IMR-90 (cell line): Measurements from ENCODE around the gene CDV3. TPM values are rescaled to one million over a fixed set of nuclear protein-coding genes. Genes with fewer than 3 reads are reported as not detected.

Experiments used
- ATAC-seq: fragments of 200-7000 bp; cut with Tn5 transposase; 2 replicates; pipeline ENCODE4 v1.9.1; 2020; ENCODE audit warnings: low read depth, mild to moderate bottlenecking, moderate library complexity
- BruUV-seq: library from RNA; stranded (reverse); fragments of 400-500 nt; replicated peaks from 2 replicates; lab custom pipeline; 2021; lab: Mats Ljungman, UMichigan
- CTCF ChIA-PET: fragments of 300-600 bp; formaldehyde crosslinking; extraction: SDS; loops from one replicate; lab custom pipeline; 2021; ENCODE audit warnings: antibody characterized with exemption; lab: Yijun Ruan, JAX
- POLR2A ChIA-PET: fragments of 300-600 bp; sonication (Branson Sonifier 250); formaldehyde crosslinking; loops from one replicate; lab custom pipeline; 2022; ENCODE audit warnings: antibody characterized with exemption; ENCODE audit not compliant: unreplicated experiment; lab: Charles Lee
- DNase-seq: peaks from one replicate; pipeline ENCODE4 v3.0.0; 2013
- H2AFZ ChIP-seq: replicated peaks from 2 replicates; pipeline ENCODE3; 2013; ENCODE audit warnings: low read length, mild to moderate bottlenecking; ENCODE audit not compliant: poor library complexity
- H2AK5ac ChIP-seq: 2 replicates; pipeline ENCODE4 v1.6.1; 2013; ENCODE audit warnings: low read depth, low read length, inconsistent platforms
- H2AK9ac ChIP-seq: replicated peaks from 2 replicates; pipeline ENCODE3; 2013; ENCODE audit warnings: mild to moderate bottlenecking, low read depth, low read length, moderate library complexity; ENCODE audit not compliant: poor library complexity
- H2BK120ac ChIP-seq: 2 replicates; pipeline ENCODE4 v1.6.1; 2013; ENCODE audit warnings: low read depth, low read length, inconsistent platforms
- H2BK15ac ChIP-seq: 3 replicates; pipeline ENCODE4 v1.6.1; 2013; ENCODE audit warnings: low read depth, low read length, inconsistent platforms
- H2BK20ac ChIP-seq: 2 replicates; pipeline ENCODE4 v1.6.1; 2013; ENCODE audit warnings: low read depth, mild to moderate bottlenecking, inconsistent platforms, low read length, moderate library complexity
- H2BK5ac ChIP-seq: 2 replicates; pipeline ENCODE4 v1.6.1; 2013; ENCODE audit warnings: mild to moderate bottlenecking, low read depth, low read length, inconsistent platforms; ENCODE audit not compliant: poor library complexity, severe bottlenecking
- H3K14ac ChIP-seq: replicated peaks from 2 replicates; pipeline ENCODE4 v1.6.1; 2013; ENCODE audit warnings: low read depth, low read length, inconsistent platforms
- H3K18ac ChIP-seq: 2 replicates; pipeline ENCODE4 v1.6.1; 2013; ENCODE audit warnings: low read depth, low read length, control low read depth
- H3K23ac ChIP-seq: 2 replicates; pipeline ENCODE4 v1.6.1; 2013; ENCODE audit warnings: low read depth, low read length, inconsistent platforms
- H3K27ac ChIP-seq: 2 replicates; pipeline ENCODE4 v1.5.1; 2013; ENCODE audit warnings: mild to moderate bottlenecking, control low read depth, low read length; ENCODE audit not compliant: insufficient read depth
- H3K27me3 ChIP-seq: 2 replicates; pipeline ENCODE4 v1.6.1; 2013; ENCODE audit warnings: low read length; ENCODE audit not compliant: control insufficient read depth, insufficient read depth
- H3K36me3 ChIP-seq: 2 replicates; pipeline ENCODE4 v1.6.1; 2013; ENCODE audit warnings: low read length, mixed read lengths; ENCODE audit not compliant: control insufficient read depth, insufficient read depth
- H3K4ac ChIP-seq: 2 replicates; pipeline ENCODE4 v1.6.1; 2013; ENCODE audit warnings: low read depth, low read length, inconsistent platforms
- H3K4me1 ChIP-seq: 2 replicates; pipeline ENCODE4 v1.6.1; 2013; ENCODE audit warnings: low read length, mixed read lengths; ENCODE audit not compliant: control insufficient read depth, insufficient read depth
- H3K4me2 ChIP-seq: 2 replicates; pipeline ENCODE4 v1.6.1; 2013; ENCODE audit warnings: low read depth, mild to moderate bottlenecking, control low read depth, low read length, moderate library complexity
- H3K4me3 ChIP-seq: 2 replicates; pipeline ENCODE4 v1.5.1; 2013; ENCODE audit warnings: low read depth, mild to moderate bottlenecking, control low read depth, low read length, moderate library complexity; ENCODE audit not compliant: insufficient read depth
- H3K56ac ChIP-seq: 2 replicates; pipeline ENCODE4 v1.6.1; 2013; ENCODE audit warnings: low read length, inconsistent platforms; ENCODE audit not compliant: insufficient read depth; ENCODE audit errors: extremely low read depth
- H3K79me1 ChIP-seq, 2 experiments: 2 replicates each; pipeline ENCODE4 v1.6.1; 2013; ENCODE audit warnings: low read length in 2 of 2, inconsistent platforms in 1 of 2, low read depth in 1 of 2
- H3K9ac ChIP-seq: 2 replicates; pipeline ENCODE4 v1.6.1; 2013; ENCODE audit warnings: low read depth, low read length, control low read depth
- H3K9me1 ChIP-seq: 2 replicates; pipeline ENCODE4 v1.6.1; 2013; ENCODE audit warnings: low read length, inconsistent platforms; ENCODE audit not compliant: insufficient read depth
- H3K9me3 ChIP-seq: 2 replicates; pipeline ENCODE4 v1.6.1; 2013; ENCODE audit warnings: low read length; ENCODE audit not compliant: control insufficient read depth, insufficient read depth
- H4K20me1 ChIP-seq: 2 replicates; pipeline ENCODE4 v1.6.1; 2013; ENCODE audit warnings: low read length, inconsistent platforms; ENCODE audit not compliant: insufficient read depth
- H4K5ac ChIP-seq: 2 replicates; pipeline ENCODE4 v1.6.1; 2013; ENCODE audit warnings: mild to moderate bottlenecking, low read depth, low read length, control low read depth
- H4K8ac ChIP-seq, 2 experiments: 2 replicates each; pipeline ENCODE4 v1.6.1; 2013; ENCODE audit warnings: low read depth in 2 of 2, low read length in 2 of 2, control low read depth in 1 of 2, inconsistent platforms in 1 of 2
- H4K91ac ChIP-seq: 2 replicates; pipeline ENCODE4 v1.6.1; 2013; ENCODE audit warnings: low read depth, low read length, inconsistent platforms; ENCODE audit not compliant: insufficient read depth
- MAZ ChIP-seq: IDR thresholded peaks from 2 replicates; pipeline ENCODE4 v1.6.1; 2012; ENCODE audit warnings: low read depth, mild to moderate bottlenecking, low read length, improper control_type of control experiment, moderate library complexity, borderline replicate concordance
- MXI1 ChIP-seq: IDR thresholded peaks from 2 replicates; pipeline ENCODE4 v1.6.1; 2012; ENCODE audit warnings: low read depth, mild to moderate bottlenecking, low read length, moderate library complexity, borderline replicate concordance
- RFX5 ChIP-seq: IDR thresholded peaks from 2 replicates; pipeline ENCODE4 v1.8.0; 2012; ENCODE audit warnings: low read depth, mild to moderate bottlenecking, low read length, moderate library complexity
- WGBS, 2 experiments: methylation state at CpG; one replicate each; pipeline versions ENCODE4 v1.1.5 to v1.1.7; 2013; ENCODE audit warnings: missing lambda C conversion rate in 2 of 2; ENCODE audit not compliant: insufficient read length in 1 of 2; ENCODE audit errors: extremely low coverage in 2 of 2; 5-methylcytosine and 5-hydroxymethylcytosine counted together
- dilution Hi-C: fragments of 300-500 bp; cut with HindIII; formaldehyde crosslinking; loops from one replicate; pipeline ENCODE4 v1.14.3; 2018; ENCODE audit warnings: low sequenced_read_pairs; ENCODE audit not compliant: unreplicated experiment
- in situ Hi-C: fragments of 300-500 bp; cut with MboI; formaldehyde crosslinking; loops from 3 replicates; pipeline ENCODE4 v1.14.3; 2019; ENCODE audit warnings: low sequenced_read_pairs, inconsistent platforms, mixed read lengths
- intact Hi-C: fragments of 100-400 bp; cut with micrococcal nuclease; formaldehyde crosslinking; loops from 2 replicates; pipeline ENCODE4 v1.10.0; 2022
- polyA plus RNA-seq, 3 experiments: library from polyadenylated mRNA; depleted of rRNA; stranded (reverse); fragments of >200 nt; gene quantifications; 2 replicates each; pipeline ENCODE4 v1.2.3, GENCODE V29; 2012; ENCODE audit warnings: low replicate concordance in 1 of 3
- total RNA-seq: library from RNA; depleted of rRNA; stranded (reverse); fragments of >200 nt; gene quantifications from 2 replicates; pipeline ENCODE4 v1.2.3, GENCODE V29; 2012

CDV3 gene
- total and polyA plus RNA-seq, 2 of the 4 experiments (the other 2 are of a cell fraction), result 93.6 to 120 TPM

DNA sequence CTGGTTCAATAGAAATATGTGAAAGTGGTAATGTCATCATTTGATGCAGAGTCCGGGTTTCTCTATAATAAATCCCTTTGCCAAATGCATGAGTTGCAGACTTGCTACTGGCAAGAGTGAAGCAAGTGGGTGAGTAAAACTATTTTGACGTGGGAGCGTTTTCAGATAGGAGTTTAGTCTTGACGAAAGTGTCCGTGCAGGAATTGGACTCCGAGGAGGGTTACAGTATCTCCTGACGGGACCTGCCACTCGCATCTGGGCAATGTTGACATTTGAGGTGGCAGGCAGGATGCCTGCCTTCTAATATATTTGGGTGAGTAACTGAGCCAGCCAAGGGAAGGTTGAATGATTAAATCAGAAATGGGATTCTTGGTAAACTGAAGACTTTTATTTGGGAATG is 16.0 kb downstream of the CDV3 start:
- H3K14ac ChIP-seq, result no peak overlapping the region
- H3K4me3 ChIP-seq, result no peak overlapping the region
- H3K23ac ChIP-seq, result no peak overlapping the region
- H2AFZ ChIP-seq, result no peak overlapping the region
- no peak overlapping the region for H3K56ac ChIP-seq
- TF ChIP-seq MXI1 (no peak), MAZ (no peak), RFX5 (no peak)
- H3K4ac ChIP-seq, result no peak overlapping the region
- no peak overlapping the region for H4K5ac ChIP-seq
- no CpG with 5 or more reads among the region's 8 CpGs for WGBS, 2 experiments
- no peaks in the 10 kb centered on the region for H3K27me3 ChIP-seq
- no peaks in the 10 kb centered on the region for H3K9me3 ChIP-seq
- peaks cover 2% of the 10 kb centered on the region; the same call in 1 of the 2 replicates for H3K4me1 ChIP-seq
- DNase-seq (no peak), ATAC-seq (no peak)
- no peak overlapping the region for H4K91ac ChIP-seq
- H3K4me2 ChIP-seq, result no peak overlapping the region
- dilution Hi-C loops (no loop called here), intact Hi-C loops (no loop called here), in situ Hi-C loops (no loop called here)
- no peak overlapping the region for H2BK5ac ChIP-seq
- no peak overlapping the region for H2BK20ac ChIP-seq
- CTCF ChIA-PET, result no interaction called here
- TSS peak; percentile 77 for BruUV-seq
- H4K8ac ChIP-seq, result no peak overlapping the region
- H4K20me1 ChIP-seq, result peaks cover 42% of the 10 kb centered on the region; the same call in 1 of the 2 replicates
- H3K9me1 ChIP-seq, result no peaks in the 10 kb centered on the region; the same call in 1 of the 2 replicates
- H2AK5ac ChIP-seq, result no peak overlapping the region
- H2AK9ac ChIP-seq, result no peak overlapping the region
- POLR2A ChIA-PET, result interaction anchor here (0.7 kb wide), 1 partner anchor 842 kb away, joined by 3 read pairs; no protein-coding TSS in a partner anchor
- no peak overlapping the region for H3K9ac ChIP-seq
- H2BK15ac ChIP-seq, result no peak overlapping the region
- H3K79me1 ChIP-seq, result peaks cover 20 to 26% of the 10 kb centered on the region in 2 experiments
- H3K18ac ChIP-seq, result no peak overlapping the region
- no peak overlapping the region for H2BK120ac ChIP-seq
- peaks cover 37% of the 10 kb centered on the region for H3K36me3 ChIP-seq
- no peak overlapping the region for H3K27ac ChIP-seq
